ES-I3 (cell line): ENCODE results near the gene MILR1.
"Not testable (repeated sequence)": the region's sequence is repeated elsewhere in the genome, so short reads cannot be mapped to it uniquely, and the experiment has no call there.

Experiments used
- H3K36me3 ChIP-seq: 2 replicates; pipeline ENCODE4 v1.6.1; 2013; ENCODE audit warnings: mild to moderate bottlenecking, low read length, control low read depth, moderate library complexity; ENCODE audit not compliant: insufficient read depth
- H3K4me1 ChIP-seq: 2 replicates; pipeline ENCODE4 v1.6.1; 2013; ENCODE audit warnings: mild to moderate bottlenecking, control low read depth, low read length; ENCODE audit not compliant: insufficient read depth
- H3K9ac ChIP-seq: 2 replicates; pipeline ENCODE4 v1.6.1; 2013; ENCODE audit warnings: low read depth, mild to moderate bottlenecking, low read length, moderate library complexity
- H3K9me3 ChIP-seq: 2 replicates; pipeline ENCODE4 v1.6.1; 2013; ENCODE audit warnings: mild to moderate bottlenecking, low read length, moderate library complexity; ENCODE audit not compliant: control insufficient read depth, insufficient read depth

MILR1 gene

DNA sequence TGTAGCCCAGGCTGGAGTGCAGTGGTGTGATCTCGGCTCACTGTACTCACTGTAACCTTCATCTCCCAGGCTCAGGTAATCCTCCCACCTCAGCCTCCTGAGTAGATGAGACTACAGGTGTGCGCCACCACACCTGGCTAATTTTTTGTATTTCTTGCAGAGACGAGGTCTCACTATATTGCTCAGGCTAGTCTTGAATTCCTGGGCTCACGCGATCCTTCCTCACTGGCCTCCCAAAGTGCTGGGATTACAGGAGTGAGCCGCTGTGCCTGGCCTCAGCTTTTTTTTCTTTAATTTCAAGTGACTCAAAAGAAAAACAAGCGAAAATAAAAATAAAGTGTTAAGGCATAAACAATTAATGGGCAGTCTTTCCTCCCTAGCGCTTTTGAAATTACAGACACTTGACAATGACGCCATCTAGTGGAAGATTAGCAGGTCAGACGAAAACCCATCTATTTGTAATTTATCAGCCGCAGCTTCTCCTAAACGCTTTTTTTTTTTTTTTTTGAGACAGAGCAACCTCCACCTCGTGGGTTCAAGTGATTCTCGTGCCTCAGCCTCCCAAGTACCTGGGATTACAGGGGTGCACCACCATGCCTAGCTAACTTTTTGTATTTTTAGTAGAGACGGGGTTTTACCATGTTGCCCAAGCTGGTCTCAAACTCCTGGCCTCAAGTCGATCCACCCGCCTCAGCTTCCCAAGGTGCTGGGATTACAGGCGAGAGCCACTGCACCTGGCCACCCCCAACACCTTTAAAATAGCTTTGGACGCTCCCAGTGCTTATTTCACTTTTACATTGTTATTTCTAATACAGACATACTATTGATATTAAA, 30.2 kb upstream of the MILR1 start:
- H3K9ac ChIP-seq = no peak overlapping the region
- no peaks in the 10 kb centered on the region; the same call in 1 of the 2 replicates for H3K4me1 ChIP-seq
- no peaks in the 10 kb centered on the region for H3K36me3 ChIP-seq
- H3K9me3 ChIP-seq = peaks cover 3% of the 10 kb centered on the region; the same call in 1 of the 2 replicates

DNA sequence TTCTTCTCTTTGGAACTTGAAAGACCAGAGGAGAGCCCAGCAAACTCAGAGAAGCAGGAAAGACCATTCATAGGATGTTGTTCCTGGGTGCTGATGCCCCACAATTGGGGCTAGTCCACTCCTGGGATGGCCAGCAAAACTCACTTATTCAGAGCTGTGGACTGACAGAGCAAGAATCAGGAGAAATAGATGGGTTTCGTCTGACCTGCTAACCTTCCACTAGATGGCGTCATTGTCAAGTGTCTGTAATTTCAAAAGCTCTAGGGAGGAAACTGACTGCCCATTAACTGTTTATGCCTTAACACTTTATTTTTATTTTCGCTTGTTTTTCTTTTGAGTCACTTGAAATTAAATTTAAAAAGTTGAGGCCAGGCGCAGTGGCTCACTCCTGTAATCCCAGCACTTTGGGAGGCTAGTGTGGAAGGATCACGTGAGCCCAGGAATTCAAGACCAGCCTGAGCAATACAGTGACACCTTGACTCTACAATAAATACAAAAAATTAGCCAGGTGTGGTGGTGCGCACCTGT, 28.7 kb upstream of the MILR1 start:
- H3K9ac ChIP-seq = no peak overlapping the region
- H3K4me1 ChIP-seq = peaks cover 8% of the 10 kb centered on the region; the same call in 1 of the 2 replicates
- H3K36me3 ChIP-seq = no peaks in the 10 kb centered on the region
- H3K9me3 ChIP-seq = peaks cover 5% of the 10 kb centered on the region

DNA sequence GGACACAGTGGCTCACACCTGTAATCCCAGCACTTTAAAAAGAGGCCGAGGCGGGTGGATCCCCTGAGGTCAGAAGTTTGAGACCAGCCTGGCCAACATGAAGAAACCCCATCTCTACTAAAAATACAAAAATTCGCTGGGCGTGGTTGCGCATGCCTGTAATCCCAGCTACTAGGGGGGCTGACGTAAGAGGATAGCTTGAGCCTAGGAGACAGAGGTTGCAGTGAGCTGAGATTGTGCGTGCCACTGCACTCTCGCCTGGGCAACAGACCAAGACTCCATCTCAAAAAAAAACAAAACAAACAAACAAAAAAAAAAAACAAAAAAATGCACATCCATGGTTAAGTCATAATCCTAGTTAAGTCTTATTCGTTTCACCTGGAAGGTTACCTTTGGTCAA, 26.8 kb upstream of the MILR1 start:
- not testable (repeated sequence) for H3K9ac ChIP-seq, H3K36me3 ChIP-seq
- peaks cover 11% of the 10 kb centered on the region for H3K9me3 ChIP-seq
- H3K4me1 ChIP-seq = peaks cover 15% of the 10 kb centered on the region; the same call in 1 of the 2 replicates

DNA sequence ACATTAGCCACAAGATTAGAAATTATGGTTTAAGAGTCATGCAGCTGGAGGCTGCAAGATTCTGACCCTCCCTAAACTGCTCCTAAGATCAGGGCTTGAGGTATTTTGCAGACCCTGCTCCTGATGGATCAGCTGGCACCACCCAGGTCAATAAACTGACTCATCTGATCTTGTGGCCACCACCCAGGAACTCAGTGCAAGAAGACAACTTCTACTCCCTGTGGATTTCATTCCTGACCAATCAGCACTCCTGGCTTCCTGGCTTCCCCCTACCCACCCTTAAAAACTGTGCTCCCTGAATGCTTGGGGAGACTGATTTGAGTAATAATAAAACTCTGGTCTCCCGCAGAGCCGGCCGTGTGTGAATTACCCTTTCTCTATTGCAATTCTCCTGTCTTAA, 25.0 kb upstream of the MILR1 start:
- Histone ChIP-seq H3K9ac (no peak overlapping the region), H3K4me1 (peaks cover 15% of the 10 kb centered on the region; the same call in 1 of the 2 replicates), H3K9me3 (peaks cover 8% of the 10 kb centered on the region), H3K36me3 (no peaks in the 10 kb centered on the region)

DNA sequence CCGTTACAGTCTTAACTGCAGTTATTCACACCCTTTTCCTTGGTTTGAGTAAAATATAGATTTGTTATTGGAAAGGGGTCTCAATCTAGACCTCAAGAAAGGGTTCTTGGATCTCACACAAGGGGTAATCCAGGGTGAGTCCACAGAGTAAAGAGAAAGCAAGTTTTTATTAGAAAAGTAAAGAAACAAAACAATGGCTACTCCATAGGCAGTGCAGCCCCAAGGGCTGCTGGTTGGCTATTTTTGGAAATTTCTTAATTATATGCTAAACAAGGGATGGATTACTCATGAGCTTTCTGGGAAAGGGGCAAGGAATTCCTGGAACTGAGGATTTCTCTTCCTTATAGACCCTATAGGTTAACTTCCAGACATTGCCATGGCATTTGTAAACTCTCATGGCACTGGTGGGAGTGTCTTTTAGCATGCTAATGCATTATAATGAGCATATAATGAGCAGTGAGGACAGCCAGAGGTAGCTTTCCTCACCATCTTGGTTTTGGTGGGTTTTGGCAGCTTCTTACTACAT, 24.5 kb upstream of the MILR1 start:
- H3K9ac ChIP-seq = no peak overlapping the region
- no peaks in the 10 kb centered on the region for H3K36me3 ChIP-seq
- peaks cover 15% of the 10 kb centered on the region; the same call in 1 of the 2 replicates for H3K4me1 ChIP-seq
- H3K9me3 ChIP-seq = peaks cover 8% of the 10 kb centered on the region

DNA sequence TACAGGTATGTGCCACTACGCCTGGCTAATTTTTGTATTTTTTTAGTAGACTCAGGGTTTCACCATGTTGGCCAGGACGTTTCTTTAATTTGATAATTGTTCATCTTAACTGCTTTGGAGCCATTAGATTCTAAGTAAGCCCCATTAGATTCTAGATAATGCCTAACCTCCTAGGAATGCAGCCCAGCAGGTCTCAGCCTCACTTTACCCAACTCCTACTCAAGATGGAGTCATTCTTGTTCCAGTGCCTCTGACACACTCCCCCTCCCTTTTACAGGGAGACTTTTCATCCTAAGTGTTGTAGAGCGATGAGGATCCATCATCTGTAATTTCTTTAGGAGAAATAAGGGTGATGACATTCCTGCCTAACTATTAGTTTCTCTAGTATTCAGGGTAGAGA, 23.7 kb upstream of the MILR1 start:
- Histone ChIP-seq H3K9ac (no peak overlapping the region), H3K9me3 (peaks cover 8% of the 10 kb centered on the region), H3K36me3 (no peaks in the 10 kb centered on the region)

DNA sequence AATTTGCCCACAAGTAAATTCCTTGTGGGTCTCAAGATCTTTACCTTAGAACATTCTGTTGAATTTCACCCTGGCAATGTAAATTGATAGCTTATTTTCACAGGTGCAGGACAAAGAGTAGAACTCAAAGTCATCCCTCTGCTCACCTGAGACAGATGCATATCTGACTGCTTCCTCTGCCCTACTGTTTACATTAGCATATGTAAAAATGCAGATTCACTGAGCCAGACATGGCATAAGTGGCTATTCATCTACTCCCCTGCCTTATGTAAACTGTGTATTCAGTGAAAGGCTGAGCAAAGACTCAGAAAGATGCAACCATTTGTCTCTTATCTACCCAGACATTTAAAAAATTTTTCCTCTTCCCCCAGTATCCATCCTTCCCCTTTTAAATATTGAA, 22.3 kb upstream of the MILR1 start:
- H3K4me1 ChIP-seq = peaks cover 15% of the 10 kb centered on the region; the same call in 1 of the 2 replicates

More for the DNA sequence above, 23.7 kb upstream of the MILR1 start:
- H3K4me1 ChIP-seq = peaks cover 15% of the 10 kb centered on the region; the same call in 1 of the 2 replicates

DNA sequence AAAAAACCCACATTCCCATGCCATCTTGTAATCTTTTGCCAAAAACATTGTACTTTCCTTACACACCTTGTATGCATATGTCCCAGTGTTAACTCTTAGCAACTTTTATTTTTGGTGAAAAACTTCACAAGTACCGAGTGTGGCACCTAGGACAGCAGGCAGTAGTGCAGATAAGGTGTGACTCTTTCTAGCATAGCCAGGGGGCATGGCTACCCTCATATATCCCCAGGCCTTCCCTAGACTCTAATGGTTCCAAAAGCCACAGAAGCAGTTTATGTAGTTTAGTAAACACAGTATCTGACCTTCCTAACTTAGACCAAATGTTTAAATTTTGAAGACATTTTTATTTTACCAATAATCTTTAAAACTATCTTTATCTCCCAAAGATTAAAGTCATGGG, 20.5 kb upstream of the MILR1 start:
- Histone ChIP-seq H3K9ac (no peak overlapping the region), H3K9me3 (peaks cover 10% of the 10 kb centered on the region), H3K36me3 (no peaks in the 10 kb centered on the region), H3K4me1 (peaks cover 15% of the 10 kb centered on the region; the same call in 1 of the 2 replicates)

More for the DNA sequence above, 22.3 kb upstream of the MILR1 start:
- H3K36me3 ChIP-seq = no peaks in the 10 kb centered on the region
- peaks cover 8% of the 10 kb centered on the region for H3K9me3 ChIP-seq
- H3K9ac ChIP-seq = no peak overlapping the region

DNA sequence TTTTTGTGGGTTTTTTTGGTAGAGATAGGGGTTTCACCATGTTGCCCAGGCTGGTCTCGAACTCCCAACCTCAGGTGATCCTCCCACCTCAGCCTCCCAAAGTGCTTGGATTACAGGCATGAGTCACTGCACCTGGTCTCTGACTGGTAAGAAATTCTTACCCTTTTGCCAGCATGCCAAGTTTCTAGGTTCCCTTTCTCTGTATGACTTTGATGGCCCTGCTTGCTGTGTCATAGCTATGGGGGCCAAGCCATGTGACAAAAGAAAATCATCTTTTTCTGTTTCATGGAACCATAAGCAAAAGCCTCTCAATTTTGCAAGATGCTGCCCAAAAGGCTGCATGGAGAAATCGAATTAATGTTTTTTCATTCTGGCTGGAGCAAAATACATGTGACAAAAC, 18.9 kb upstream of the MILR1 start:
- H3K36me3 ChIP-seq, H3K4me1 ChIP-seq, H3K9ac ChIP-seq: not testable (repeated sequence)
- H3K9me3 ChIP-seq = peaks cover 25% of the 10 kb centered on the region

DNA sequence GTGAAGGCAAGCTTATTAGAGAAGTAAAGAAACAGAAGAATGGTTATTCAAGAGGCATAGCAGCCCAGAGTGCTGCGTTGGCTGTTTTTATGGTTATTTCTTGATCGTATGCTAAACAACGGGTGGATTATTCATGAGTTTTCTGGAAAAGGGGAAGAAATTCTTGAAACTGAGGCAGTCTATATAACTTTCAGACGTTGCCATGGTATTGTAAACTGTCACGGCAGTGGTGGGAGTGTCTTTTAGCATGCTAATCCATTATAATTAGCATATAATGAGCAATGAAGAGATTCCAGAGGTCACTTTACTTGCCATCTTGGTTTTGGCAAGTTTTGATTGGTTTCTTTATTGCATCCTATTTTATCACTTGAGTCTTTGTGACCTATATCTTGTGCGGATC, 17.4 kb upstream of the MILR1 start:
- H3K36me3 ChIP-seq = no peaks in the 10 kb centered on the region
- H3K4me1 ChIP-seq = peaks cover 1% of the 10 kb centered on the region; the same call in 1 of the 2 replicates
- peaks cover 18% of the 10 kb centered on the region for H3K9me3 ChIP-seq
- no peak overlapping the region for H3K9ac ChIP-seq

DNA sequence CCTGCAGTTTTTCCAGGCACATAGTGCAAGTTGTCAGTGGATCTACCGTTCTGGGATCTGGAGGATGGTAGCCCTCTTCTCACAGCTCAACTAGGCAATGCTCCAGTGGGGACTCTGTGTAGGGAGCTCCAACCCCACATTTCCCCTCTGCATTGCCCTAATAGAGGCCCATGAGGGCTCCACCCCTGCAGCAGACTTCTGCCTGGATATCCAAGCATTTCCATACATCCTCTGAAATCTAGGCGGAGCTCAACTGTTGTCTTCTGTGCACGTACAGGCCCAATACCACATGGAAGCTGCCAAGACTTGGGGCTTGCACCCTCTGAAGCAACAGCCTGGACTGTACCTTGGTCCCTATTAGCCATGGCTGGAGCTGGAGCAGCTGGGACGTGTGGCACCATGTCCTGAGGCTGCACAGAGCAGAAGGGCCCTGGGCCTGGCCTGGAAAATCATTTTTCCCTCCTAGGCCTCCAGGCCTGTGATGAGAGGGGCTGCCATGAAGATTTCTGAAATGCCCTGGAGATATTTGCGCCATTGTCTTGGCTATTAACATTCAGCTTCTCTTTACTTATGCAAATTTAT, 10.9 kb upstream of the MILR1 start:
- H3K9me3 ChIP-seq = peaks cover 34% of the 10 kb centered on the region
- H3K4me1 ChIP-seq = no peaks in the 10 kb centered on the region; the same call in 1 of the 2 replicates
- H3K36me3 ChIP-seq = no peaks in the 10 kb centered on the region
- H3K9ac ChIP-seq = no peak overlapping the region

DNA sequence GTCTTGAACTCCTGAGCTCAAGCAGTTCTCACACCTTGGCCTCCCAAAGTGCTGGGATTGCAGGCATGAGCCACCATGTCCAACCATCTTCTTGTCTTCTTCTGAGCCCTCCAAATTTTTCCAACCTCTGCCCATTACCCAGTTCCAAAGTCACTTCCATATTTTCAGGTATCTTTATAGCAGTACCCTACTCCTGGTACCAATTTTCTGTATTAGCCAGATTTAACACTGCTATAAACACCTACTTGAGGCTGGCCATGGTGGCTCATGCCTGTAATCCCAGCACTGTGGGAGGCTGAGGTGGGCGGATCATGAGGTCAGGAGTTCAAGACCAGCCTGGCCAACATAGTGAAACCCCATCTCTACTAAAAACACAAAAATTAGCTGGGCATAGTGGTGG, 9.4 kb upstream of the MILR1 start:
- not testable (repeated sequence) for H3K36me3 ChIP-seq, H3K4me1 ChIP-seq, H3K9ac ChIP-seq
- H3K9me3 ChIP-seq = peaks cover 21% of the 10 kb centered on the region

DNA sequence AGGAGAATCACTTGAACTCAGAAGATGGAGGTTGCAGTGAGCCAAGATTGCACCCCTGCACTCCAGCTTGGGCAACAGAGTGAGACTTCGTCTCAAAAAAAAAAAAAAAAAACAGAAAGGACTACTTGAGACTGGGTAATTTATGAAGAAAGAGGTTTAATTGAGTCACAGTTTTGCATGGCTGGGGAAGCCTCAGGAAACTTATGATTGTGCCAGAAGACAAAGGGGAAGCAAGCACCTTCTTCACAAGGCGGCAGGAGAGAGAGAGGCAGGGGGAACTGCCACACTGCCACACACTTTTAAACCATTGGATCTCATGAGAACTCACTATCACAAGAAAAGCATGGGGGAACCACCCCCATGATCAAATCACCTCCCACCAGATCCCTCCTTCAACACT, 9.0 kb upstream of the MILR1 start:
- Histone ChIP-seq H3K36me3 (no peaks in the 10 kb centered on the region), H3K9me3 (peaks cover 17% of the 10 kb centered on the region), H3K4me1 (no peaks in the 10 kb centered on the region; the same call in 1 of the 2 replicates)

DNA sequence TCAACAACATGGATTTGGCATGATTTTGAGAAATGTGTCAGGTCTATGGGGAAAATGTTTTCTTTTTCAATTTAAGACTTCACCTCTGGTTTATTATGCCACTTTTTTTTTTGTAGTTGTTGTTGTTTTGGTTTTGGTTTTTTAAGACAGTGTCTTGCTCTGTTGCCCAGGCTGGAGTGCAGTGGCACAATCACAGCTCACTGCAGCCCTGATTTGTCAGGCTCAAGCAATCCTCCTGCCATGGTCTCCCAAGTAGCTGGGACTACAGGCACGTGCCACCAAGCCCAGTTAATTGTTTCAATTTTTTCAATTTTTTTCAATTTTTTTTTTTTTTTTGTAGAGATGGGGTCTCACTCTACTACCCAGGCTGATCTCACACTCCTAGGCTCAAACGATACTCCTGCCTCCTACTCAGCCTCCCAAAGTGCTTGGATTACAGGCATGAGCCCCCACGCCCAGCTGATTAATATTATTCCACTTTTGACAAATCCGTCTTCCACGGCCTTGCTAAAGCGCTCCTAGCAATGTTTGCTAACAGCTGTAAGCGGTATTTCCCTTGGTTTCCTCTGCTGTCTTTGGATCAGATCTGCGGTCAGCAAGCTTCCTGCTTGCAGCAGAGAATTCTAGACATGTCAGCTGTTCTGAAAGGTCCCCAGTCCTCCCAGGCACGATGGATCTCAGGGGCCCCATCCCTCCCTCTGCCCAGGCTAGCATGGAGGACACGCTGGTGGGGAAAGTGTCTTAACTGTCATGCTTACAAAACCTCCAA, 7.0 kb upstream of the MILR1 start:
- no peaks in the 10 kb centered on the region; the same call in 1 of the 2 replicates for H3K4me1 ChIP-seq
- no peaks in the 10 kb centered on the region for H3K36me3 ChIP-seq
- H3K9me3 ChIP-seq = peaks cover 14% of the 10 kb centered on the region
- H3K9ac ChIP-seq = no peak overlapping the region

More for the DNA sequence above, 9.0 kb upstream of the MILR1 start:
- H3K9ac ChIP-seq = no peak overlapping the region
